Keratinocyte (primary cell): Measurements from ENCODE around the gene TMEM129.

Experiments
- CTCF ChIP-seq, 3 experiments: IDR thresholded peaks in 1 of 3; conservative IDR thresholded peaks in 1 of 3; optimal IDR thresholded peaks in 1 of 3; 2 replicates in 2 of 3; 3 replicates in 1 of 3; pipeline versions ENCODE3 to v1.5.1; 2011; ENCODE audit warnings: low read length in 3 of 3, mild to moderate bottlenecking in 3 of 3, moderate library complexity in 2 of 3, control low read depth in 1 of 3, inconsistent platforms in 1 of 3; ENCODE audit not compliant: insufficient read depth in 2 of 3; ENCODE audit errors: extremely low read depth in 1 of 3
- EZH2 ChIP-seq: IDR thresholded peaks from one replicate; pipeline ENCODE4 v1.6.1; 2012; ENCODE audit warnings: inconsistent platforms, mild to moderate bottlenecking, low read length, moderate library complexity

- TF ChIP-seq CTCF (optimal IDR thresholded peaks at IDR 0.05 in 1 of 3, IDR thresholded peaks at IDR 0.05 in 1 of 3, conservative IDR thresholded peaks at IDR 0.05 in 1 of 3; ENCODE audit: extremely low read depth in 1 of 3, insufficient read depth in 2 of 3, low read length in 3 of 3) (no peak), EZH2 (no peak)
These were observed 41.3 kb upstream of the TMEM129 start for GRCh38 chr4:1762264-1763010.
